ENCODE data around the gene UMODL1.

Gene UMODL1

DNA sequence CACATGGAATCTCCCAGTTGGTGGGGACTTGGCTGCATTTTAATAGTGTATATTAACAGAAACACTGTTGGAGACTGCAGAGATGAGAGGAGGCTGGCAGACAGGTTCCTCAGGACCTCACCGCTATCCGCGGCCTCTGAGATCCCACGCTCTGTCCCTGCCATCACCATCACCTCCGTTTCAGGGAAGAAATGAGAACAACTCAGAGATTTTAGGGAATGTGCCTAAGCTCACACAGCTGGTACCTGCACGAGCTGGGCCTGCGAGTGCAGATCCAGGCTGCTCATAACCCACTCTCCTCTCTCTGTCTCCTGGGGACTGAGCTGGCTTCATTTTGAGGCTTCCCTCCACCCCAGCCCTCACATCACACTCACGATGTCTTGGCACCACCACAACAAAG lies 62.0 kb downstream of the UMODL1 start:
- no peak for ATAC-seq

DNA sequence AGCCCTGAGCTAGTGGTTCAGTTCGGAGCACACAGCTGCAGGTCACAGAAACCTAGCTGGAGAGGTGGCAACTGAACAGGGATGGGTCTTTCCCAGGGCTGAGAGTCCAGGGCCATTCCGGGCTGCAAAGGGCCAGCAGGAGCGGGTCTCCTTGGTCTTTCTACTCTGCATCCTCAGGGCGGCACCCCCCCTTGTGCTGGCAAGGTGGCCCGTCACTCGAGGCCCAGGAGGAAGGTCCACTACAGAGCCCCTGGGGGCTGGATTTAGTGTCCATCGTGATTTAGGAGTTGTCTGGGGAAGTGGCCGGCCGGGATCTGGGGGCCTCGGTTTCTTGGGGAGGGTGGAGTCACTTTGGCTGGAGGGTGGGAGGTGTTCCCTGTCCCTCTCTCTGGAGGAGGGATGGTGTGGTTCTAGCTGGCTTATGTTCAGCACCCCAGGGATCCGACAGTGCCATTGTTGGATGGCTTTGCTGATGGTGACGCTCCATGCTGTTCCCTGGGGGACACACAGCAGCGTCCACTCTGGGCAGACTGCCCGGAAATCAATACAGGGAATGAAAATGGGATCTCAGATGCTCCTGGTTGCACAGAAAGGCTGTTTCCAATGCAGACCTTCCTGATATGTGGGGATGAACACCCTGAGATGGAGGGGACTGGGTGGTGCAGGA lies 64.4 kb downstream of the UMODL1 start:
- TF ChIP-seq CSRNP3 (CRISPR knock-in tag; IDR thresholded peaks at IDR 0.05) = no peak
- TF ChIP-seq ZNF8 (CRISPR knock-in tag; IDR thresholded peaks at IDR 0.05) = no peak
- no peak for ATAC-seq

More for the DNA sequence above, 62.0 kb downstream of the UMODL1 start:
- TF ChIP-seq ZNF565 (CRISPR knock-in tag; conservative IDR thresholded peaks at IDR 0.05; ENCODE audit: low read depth) (no peak), ZNF8 (CRISPR knock-in tag; IDR thresholded peaks at IDR 0.05) (no peak)

GRCh38 chr21:42137191-42137904 lies 66.2 kb downstream of the UMODL1 start:
- no peak for TF ChIP-seq PPARA (CRISPR knock-in tag; IDR thresholded peaks at IDR 0.05; ENCODE audit: borderline replicate concordance)
- TF ChIP-seq CSDC2 (CRISPR knock-in tag; IDR thresholded peaks at IDR 0.05) = no peak
- TF ChIP-seq BACH2 (CRISPR knock-in tag; IDR thresholded peaks at IDR 0.05; ENCODE audit: borderline replicate concordance) = no peak
- TF ChIP-seq ARNTL (CRISPR knock-in tag; IDR thresholded peaks at IDR 0.05; ENCODE audit: borderline replicate concordance, low read depth) = no peak
- TF ChIP-seq ZFP3 (CRISPR knock-in tag; IDR thresholded peaks at IDR 0.05) = no peak
- no peak for TF ChIP-seq GLIS3 (CRISPR knock-in tag; IDR thresholded peaks at IDR 0.05)
- TF ChIP-seq TCF4 (CRISPR knock-in tag; IDR thresholded peaks at IDR 0.05; ENCODE audit: borderline replicate concordance) = no peak
- no peak for TF ChIP-seq CSRNP3 (CRISPR knock-in tag; IDR thresholded peaks at IDR 0.05)
- TF ChIP-seq ZFP30 (CRISPR knock-in tag; IDR thresholded peaks at IDR 0.05) = no peak
- TF ChIP-seq, protein P1, sequence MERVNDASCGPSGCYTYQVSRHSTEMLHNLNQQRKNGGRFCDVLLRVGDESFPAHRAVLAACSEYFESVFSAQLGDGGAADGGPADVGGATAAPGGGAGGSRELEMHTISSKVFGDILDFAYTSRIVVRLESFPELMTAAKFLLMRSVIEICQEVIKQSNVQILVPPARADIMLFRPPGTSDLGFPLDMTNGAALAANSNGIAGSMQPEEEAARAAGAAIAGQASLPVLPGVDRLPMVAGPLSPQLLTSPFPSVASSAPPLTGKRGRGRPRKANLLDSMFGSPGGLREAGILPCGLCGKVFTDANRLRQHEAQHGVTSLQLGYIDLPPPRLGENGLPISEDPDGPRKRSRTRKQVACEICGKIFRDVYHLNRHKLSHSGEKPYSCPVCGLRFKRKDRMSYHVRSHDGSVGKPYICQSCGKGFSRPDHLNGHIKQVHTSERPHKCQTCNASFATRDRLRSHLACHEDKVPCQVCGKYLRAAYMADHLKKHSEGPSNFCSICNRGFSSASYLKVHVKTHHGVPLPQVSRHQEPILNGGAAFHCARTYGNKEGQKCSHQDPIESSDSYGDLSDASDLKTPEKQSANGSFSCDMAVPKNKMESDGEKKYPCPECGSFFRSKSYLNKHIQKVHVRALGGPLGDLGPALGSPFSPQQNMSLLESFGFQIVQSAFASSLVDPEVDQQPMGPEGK (CRISPR knock-in tag; IDR thresholded peaks at IDR 0.05; ENCODE audit: borderline replicate concordance) = no peak
- TF ChIP-seq RARB (CRISPR knock-in tag; IDR thresholded peaks at IDR 0.05) = no peak
- TF ChIP-seq TSHZ2 (CRISPR knock-in tag; IDR thresholded peaks at IDR 0.05) = no peak
- TF ChIP-seq ESRRG (CRISPR knock-in tag; IDR thresholded peaks at IDR 0.05) = no peak
- TF ChIP-seq ZNF565 (CRISPR knock-in tag; conservative IDR thresholded peaks at IDR 0.05; ENCODE audit: low read depth) = no peak
- TF ChIP-seq ZNF70 (CRISPR knock-in tag; IDR thresholded peaks at IDR 0.05) = no peak
- no peak for TF ChIP-seq ZC3H10 (CRISPR knock-in tag; IDR thresholded peaks at IDR 0.05)
- TF ChIP-seq ISL1 (CRISPR knock-in tag; IDR thresholded peaks at IDR 0.05) = no peak
- no peak for TF ChIP-seq TOX (CRISPR knock-in tag; IDR thresholded peaks at IDR 0.05; ENCODE audit: borderline replicate concordance)
- no peak for ATAC-seq

DNA sequence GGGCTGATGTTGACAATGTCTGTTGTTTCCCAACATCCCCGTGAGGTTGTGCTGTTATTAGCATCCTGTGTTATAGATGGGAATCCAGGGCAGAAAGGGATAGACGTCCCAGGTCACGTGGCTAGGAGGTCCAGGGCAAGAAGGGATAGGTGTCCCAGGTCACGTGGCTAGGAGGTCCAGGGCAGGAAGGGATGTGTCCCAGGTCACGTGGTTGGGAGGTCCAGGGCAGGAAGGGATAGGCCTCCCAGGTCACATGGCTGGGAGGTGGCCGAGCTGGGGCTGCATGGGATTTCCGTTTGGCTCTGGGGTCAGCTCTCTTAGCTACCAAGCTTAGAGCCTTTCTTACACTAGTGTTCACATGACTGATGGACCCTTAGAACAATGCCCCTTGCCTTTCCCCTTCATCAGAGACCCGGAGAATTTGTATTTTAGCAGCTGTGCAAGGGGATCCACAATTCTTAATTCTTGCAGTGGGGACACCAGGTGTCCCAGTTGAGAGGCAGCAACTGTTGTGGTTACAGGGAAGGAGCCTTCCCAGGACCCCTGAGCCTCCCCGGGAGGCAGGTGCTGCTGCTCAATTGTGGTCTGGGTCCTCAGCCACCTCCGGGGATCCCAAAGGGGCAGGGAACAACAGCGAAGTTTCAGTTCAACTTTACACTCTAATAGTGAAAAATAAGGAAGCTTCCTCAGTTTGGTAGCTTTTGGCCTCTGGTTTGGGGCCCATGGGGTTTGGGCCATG lies 69.2 kb downstream of the UMODL1 start:
- no peak for TF ChIP-seq CSRNP3 (CRISPR knock-in tag; IDR thresholded peaks at IDR 0.05)
- no peak for TF ChIP-seq ZNF70 (CRISPR knock-in tag; IDR thresholded peaks at IDR 0.05)
- TF ChIP-seq OSR1 (CRISPR knock-in tag; IDR thresholded peaks at IDR 0.05) = no peak
- TF ChIP-seq ZNF8 (CRISPR knock-in tag; IDR thresholded peaks at IDR 0.05) = no peak
- no peak for TF ChIP-seq RARB (CRISPR knock-in tag; IDR thresholded peaks at IDR 0.05)
- no peak for TF ChIP-seq ZFP3 (CRISPR knock-in tag; IDR thresholded peaks at IDR 0.05)
- no peak for ATAC-seq
